ENCODE data around the gene GRAMD2B. TPM values are rescaled to one million over a fixed set of nuclear protein-coding genes. Genes with fewer than 3 reads are reported as not detected.

The GRAMD2B gene
- total RNA-seq, 2 donors from 2014 or later, result 59.3 to 79.5 TPM

- TF ChIP-seq, protein P1, sequence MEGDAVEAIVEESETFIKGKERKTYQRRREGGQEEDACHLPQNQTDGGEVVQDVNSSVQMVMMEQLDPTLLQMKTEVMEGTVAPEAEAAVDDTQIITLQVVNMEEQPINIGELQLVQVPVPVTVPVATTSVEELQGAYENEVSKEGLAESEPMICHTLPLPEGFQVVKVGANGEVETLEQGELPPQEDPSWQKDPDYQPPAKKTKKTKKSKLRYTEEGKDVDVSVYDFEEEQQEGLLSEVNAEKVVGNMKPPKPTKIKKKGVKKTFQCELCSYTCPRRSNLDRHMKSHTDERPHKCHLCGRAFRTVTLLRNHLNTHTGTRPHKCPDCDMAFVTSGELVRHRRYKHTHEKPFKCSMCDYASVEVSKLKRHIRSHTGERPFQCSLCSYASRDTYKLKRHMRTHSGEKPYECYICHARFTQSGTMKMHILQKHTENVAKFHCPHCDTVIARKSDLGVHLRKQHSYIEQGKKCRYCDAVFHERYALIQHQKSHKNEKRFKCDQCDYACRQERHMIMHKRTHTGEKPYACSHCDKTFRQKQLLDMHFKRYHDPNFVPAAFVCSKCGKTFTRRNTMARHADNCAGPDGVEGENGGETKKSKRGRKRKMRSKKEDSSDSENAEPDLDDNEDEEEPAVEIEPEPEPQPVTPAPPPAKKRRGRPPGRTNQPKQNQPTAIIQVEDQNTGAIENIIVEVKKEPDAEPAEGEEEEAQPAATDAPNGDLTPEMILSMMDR (IDR thresholded peaks at IDR 0.05), result no peak
- no peak for DNase-seq (ENCODE audit: low spot score)
- Histone ChIP-seq H3K27me3 (replicated peaks; ENCODE audit: insufficient read depth) (no peaks in the 10 kb centered on the region), H3K27ac (no peak overlapping the region), H3K4me3 (no peak overlapping the region), H3K9me3 (no peaks in the 10 kb centered on the region), H3K36me3 (no peaks in the 10 kb centered on the region), H3K4me1 (ENCODE audit: control insufficient read depth in 1 of 2, low read depth in 2 of 2) (peaks cover 15 to 34% of the 10 kb centered on the region in 2 donors)
- ATAC-seq (ENCODE audit: insufficient number of reproducible peaks, low FRiP score, low read depth), result no peak
Observed at GRCh38 chr5:126419102-126419501, 4.1 kb upstream of the GRAMD2B start.

- peaks cover 4% of the 10 kb centered on the region for H3K36me3 ChIP-seq
- H3K27ac ChIP-seq, result no peak overlapping the region
- no peak for DNase-seq (ENCODE audit: low spot score)
- ATAC-seq (ENCODE audit: insufficient number of reproducible peaks, low FRiP score, low read depth), result no peak
- H3K27me3 ChIP-seq (replicated peaks; ENCODE audit: insufficient read depth), result no peaks in the 10 kb centered on the region
- H3K4me3 ChIP-seq, result no peak overlapping the region
- no peaks in the 10 kb centered on the region for H3K9me3 ChIP-seq
- H3K4me1 ChIP-seq (ENCODE audit: control insufficient read depth in 1 of 2, low read depth in 2 of 2), result peaks cover 4 to 63% of the 10 kb centered on the region in 2 donors
- TF ChIP-seq, protein P1 (IDR thresholded peaks at IDR 0.05), result no peak
Observed at GRCh38 chr5:126428421-126428820, 5.2 kb downstream of the GRAMD2B start.

DNA sequence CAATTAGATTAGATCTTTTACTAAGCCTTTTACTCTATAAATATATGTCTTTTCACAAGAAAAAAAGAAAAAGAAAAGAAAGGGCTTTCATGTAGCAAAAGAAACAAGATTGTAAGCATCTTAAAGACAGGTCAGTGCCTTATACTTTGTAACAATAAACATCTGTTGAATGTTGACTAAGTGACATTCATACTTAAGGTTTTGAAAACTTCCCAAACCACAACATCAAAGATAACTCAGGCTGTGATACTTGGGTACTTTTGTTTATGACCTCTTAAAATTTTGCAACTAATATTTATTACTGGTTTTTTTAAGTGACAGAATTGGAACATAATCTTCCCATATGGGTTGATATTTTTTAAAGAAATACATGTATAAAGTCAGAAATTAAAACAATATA is 7.4 kb downstream of the GRAMD2B start:
- Histone ChIP-seq H3K36me3 (peaks cover 4% of the 10 kb centered on the region), H3K27me3 (replicated peaks; ENCODE audit: insufficient read depth) (no peaks in the 10 kb centered on the region), H3K27ac (no peak overlapping the region), H3K9me3 (no peaks in the 10 kb centered on the region), H3K4me1 (ENCODE audit: control insufficient read depth in 1 of 2, low read depth in 2 of 2) (peaks cover 8 to 60% of the 10 kb centered on the region in 2 donors), H3K4me3 (no peak overlapping the region)
- ATAC-seq (ENCODE audit: insufficient number of reproducible peaks, low FRiP score, low read depth), result no peak
- DNase-seq (ENCODE audit: low spot score), result no peak
- TF ChIP-seq, protein P1 (IDR thresholded peaks at IDR 0.05), result no peak

- Histone ChIP-seq H3K4me3 (peak overlapping the region; percentile 18), H3K27ac (peak overlapping the region; percentile 54 to 55), H3K36me3 (peaks cover 7% of the 10 kb centered on the region), H3K27me3 (replicated peaks; ENCODE audit: insufficient read depth) (no peaks in the 10 kb centered on the region), H3K4me1 (ENCODE audit: control insufficient read depth in 1 of 2, low read depth in 2 of 2) (peaks cover 12 to 41% of the 10 kb centered on the region in 2 donors), H3K9me3 (no peaks in the 10 kb centered on the region)
- no peak for DNase-seq (ENCODE audit: low spot score)
- TF ChIP-seq, protein P1 (IDR thresholded peaks at IDR 0.05), result no peak
- ATAC-seq (ENCODE audit: insufficient number of reproducible peaks, low FRiP score, low read depth), result no peak
Observed at GRCh38 chr5:126433701-126434100, 10.5 kb downstream of the GRAMD2B start.

DNA sequence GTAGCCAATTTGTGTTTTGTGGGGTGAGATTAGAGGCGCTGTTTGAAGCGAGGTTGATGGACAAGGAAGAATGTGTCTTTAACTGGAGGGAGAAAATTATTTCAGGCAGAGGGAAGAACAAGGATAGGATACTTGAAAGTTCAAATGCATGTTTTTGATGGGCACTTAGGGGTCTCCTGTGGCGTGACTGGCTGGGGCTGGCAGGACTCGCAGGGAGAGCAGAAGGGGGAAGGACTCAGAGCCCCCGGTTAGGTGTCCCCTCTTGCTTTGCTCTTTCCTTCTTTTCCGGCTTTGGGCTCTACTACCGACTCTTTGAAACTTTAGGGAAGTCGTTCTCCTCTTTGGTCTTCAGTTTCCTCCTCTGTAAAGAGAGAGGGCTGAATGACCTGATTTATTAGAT is 12.1 kb downstream of the GRAMD2B start:
- TF ChIP-seq, protein P1 (IDR thresholded peaks at IDR 0.05), result no peak
- Histone ChIP-seq H3K27me3 (replicated peaks; ENCODE audit: insufficient read depth) (no peaks in the 10 kb centered on the region), H3K4me1 (ENCODE audit: control insufficient read depth in 1 of 2, low read depth in 2 of 2) (peaks cover 12 to 29% of the 10 kb centered on the region in 2 donors), H3K4me3 (no peak overlapping the region), H3K36me3 (peaks cover 3% of the 10 kb centered on the region), H3K27ac (no peak overlapping the region), H3K9me3 (no peaks in the 10 kb centered on the region)
- ATAC-seq (ENCODE audit: insufficient number of reproducible peaks, low FRiP score, low read depth) (no peak), DNase-seq (ENCODE audit: low spot score) (no peak)
